Natural killer cell (primary cell): ENCODE measurements around the gene IBA57. TPM values are rescaled to one million over a fixed set of nuclear protein-coding genes. Genes with fewer than 3 reads are reported as not detected.

ENCODE experiments used
- ATAC-seq, 3 donors: fragments of 150-1000 bp in 2 of 3; fragments of 200-7000 bp in 1 of 3; cut with Tn5 transposase; 1 replicate in 1 of 3; 2 replicates in 2 of 3; pipeline ENCODE4 v1.10.0; 2021; ENCODE audit warnings: mild to moderate bottlenecking in 2 of 3, moderate library complexity in 2 of 3
- DNase-seq, 2 donors: peaks; one replicate each; pipeline versions ENCODE4 v3.0.0 to v3.0.0-alpha.2; 2013 to 2021; ENCODE audit warnings: mixed read lengths in 1 of 2
- H3K27ac ChIP-seq: one replicate; pipeline ENCODE4 v1.5.1; 2013; ENCODE audit warnings: mild to moderate bottlenecking, low read length
- H3K27me3 ChIP-seq: one replicate; pipeline ENCODE4 v1.6.1; 2013; ENCODE audit warnings: low read length; ENCODE audit not compliant: control insufficient read depth, insufficient read depth
- H3K36me3 ChIP-seq: one replicate; pipeline ENCODE4 v1.6.1; 2013; ENCODE audit warnings: low read length; ENCODE audit not compliant: control insufficient read depth, insufficient read depth
- H3K4me1 ChIP-seq: one replicate; pipeline ENCODE4 v1.6.1; 2013; ENCODE audit warnings: low read length; ENCODE audit not compliant: control insufficient read depth, insufficient read depth
- H3K4me3 ChIP-seq: one replicate; pipeline ENCODE4 v1.5.1; 2013; ENCODE audit warnings: low read length
- H3K9me3 ChIP-seq: one replicate; pipeline ENCODE4 v1.6.1; 2013; ENCODE audit warnings: low read length; ENCODE audit not compliant: control insufficient read depth, insufficient read depth
- H3K27ac Mint-ChIP-seq, 2 donors: one replicate each; pipeline ENCODE4 v1.8.0; 2022; ENCODE audit warnings: mild to moderate bottlenecking in 2 of 2, mixed read lengths in 2 of 2, moderate library complexity in 1 of 2
- H3K27me3 Mint-ChIP-seq, 2 donors: one replicate each; pipeline ENCODE4 v1.8.0; 2022; ENCODE audit warnings: low read depth in 2 of 2, mixed read lengths in 2 of 2
- H3K36me3 Mint-ChIP-seq: one replicate; pipeline ENCODE4 v1.8.0; 2022; ENCODE audit warnings: mixed read lengths
- H3K4me1 Mint-ChIP-seq, 2 donors: one replicate each; pipeline ENCODE4 v1.8.0; 2022; ENCODE audit warnings: mixed read lengths in 2 of 2
- H3K4me3 Mint-ChIP-seq: one replicate; pipeline ENCODE4 v1.8.0; 2022; ENCODE audit warnings: mild to moderate bottlenecking, moderate library complexity, mixed read lengths
- H3K9me3 Mint-ChIP-seq, 2 donors: one replicate each; pipeline ENCODE4 v1.8.0; 2022; ENCODE audit warnings: mixed read lengths in 2 of 2
- WGBS: methylation state at CpG from one replicate; pipeline ENCODE4 v1.1.7; 2013; ENCODE audit warnings: missing lambda C conversion rate; ENCODE audit not compliant: insufficient coverage; 5-methylcytosine and 5-hydroxymethylcytosine counted together
- intact Hi-C: fragments of 100-400 bp; cut with micrococcal nuclease; formaldehyde crosslinking; loops from one replicate; pipeline ENCODE4 v1.14.2; 2022
- total RNA-seq, 4 donors: library from RNA; stranded (reverse); fragments of 120-200 nt in 1 of 4; gene quantifications; one replicate each; pipeline versions ENCODE4 v1.2.3 to v1.2.4, GENCODE V29; 2013 to 2022
- TF ChIP-seq, protein P1 (sequence below): fragments of 200-600 bp; IDR thresholded peaks from one replicate; pipeline ENCODE4 v1.8.0; 2022; ENCODE audit warnings: antibody characterized with exemption

Gene IBA57
- total RNA-seq, 3 donors from 2014 or later (not counting 1 experiment from before 2014, with no cell fraction given), result 13.3 to 14.1 (median 13.8) TPM

DNA sequence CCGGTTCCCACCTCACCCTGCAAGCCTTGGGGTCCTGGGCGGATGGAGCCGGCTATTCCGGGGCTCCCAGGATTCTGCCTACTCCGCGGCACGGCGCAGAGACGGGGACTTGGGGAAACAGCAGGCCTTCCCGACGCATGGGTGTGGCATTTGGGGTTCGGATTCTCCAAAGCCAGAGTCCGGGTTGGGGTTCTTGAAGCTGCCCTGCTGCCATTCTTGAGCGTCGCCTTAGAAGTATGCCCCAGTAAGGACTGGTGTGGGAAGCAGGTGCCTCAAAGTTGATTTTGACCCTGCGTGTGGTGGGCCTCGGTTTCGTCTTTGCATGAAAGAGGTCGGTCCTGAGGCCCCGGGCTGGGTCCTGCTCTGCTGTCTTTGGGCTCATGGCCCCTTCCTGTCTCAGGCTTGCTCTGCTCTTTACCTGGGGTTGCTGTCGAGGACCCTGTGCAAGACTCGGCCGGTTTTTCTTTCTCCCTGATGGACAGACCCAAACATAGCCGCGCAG is 24.8 kb upstream of the IBA57 start:
- intact Hi-C loops, result loop anchor here (1.0 kb wide), 2 partner anchors 25 to 31 kb away; partner anchors contain the start of genes IBA57 and MRPL55
- Mint-ChIP-seq H3K36me3 (no peaks in the 10 kb centered on the region), H3K4me1 (peaks cover 22 to 54% of the 10 kb centered on the region in 2 donors), H3K9me3 (no peaks in the 10 kb centered on the region), H3K27ac (peak overlapping the region; percentile 95 to 96), H3K4me3 (peak overlapping the region; percentile 98), H3K27me3 (no peaks in the 10 kb centered on the region)
- H3K9me3 ChIP-seq, result no peaks in the 10 kb centered on the region
- peaks cover 8% of the 10 kb centered on the region for H3K36me3 ChIP-seq
- peaks cover 70% of the 10 kb centered on the region for H3K4me1 ChIP-seq
- H3K4me3 ChIP-seq, result peak overlapping the region; percentile 99
- peak overlapping the region; percentile 99 for H3K27ac ChIP-seq
- TF ChIP-seq, protein P1, sequence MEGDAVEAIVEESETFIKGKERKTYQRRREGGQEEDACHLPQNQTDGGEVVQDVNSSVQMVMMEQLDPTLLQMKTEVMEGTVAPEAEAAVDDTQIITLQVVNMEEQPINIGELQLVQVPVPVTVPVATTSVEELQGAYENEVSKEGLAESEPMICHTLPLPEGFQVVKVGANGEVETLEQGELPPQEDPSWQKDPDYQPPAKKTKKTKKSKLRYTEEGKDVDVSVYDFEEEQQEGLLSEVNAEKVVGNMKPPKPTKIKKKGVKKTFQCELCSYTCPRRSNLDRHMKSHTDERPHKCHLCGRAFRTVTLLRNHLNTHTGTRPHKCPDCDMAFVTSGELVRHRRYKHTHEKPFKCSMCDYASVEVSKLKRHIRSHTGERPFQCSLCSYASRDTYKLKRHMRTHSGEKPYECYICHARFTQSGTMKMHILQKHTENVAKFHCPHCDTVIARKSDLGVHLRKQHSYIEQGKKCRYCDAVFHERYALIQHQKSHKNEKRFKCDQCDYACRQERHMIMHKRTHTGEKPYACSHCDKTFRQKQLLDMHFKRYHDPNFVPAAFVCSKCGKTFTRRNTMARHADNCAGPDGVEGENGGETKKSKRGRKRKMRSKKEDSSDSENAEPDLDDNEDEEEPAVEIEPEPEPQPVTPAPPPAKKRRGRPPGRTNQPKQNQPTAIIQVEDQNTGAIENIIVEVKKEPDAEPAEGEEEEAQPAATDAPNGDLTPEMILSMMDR, result no peak
- ATAC-seq (no peak), DNase-seq (peak in 1 of 2 donors; percentile 47)
- WGBS, result 5% methylated on average over 25 of the region's 25 CpGs
- no peaks in the 10 kb centered on the region for H3K27me3 ChIP-seq

DNA sequence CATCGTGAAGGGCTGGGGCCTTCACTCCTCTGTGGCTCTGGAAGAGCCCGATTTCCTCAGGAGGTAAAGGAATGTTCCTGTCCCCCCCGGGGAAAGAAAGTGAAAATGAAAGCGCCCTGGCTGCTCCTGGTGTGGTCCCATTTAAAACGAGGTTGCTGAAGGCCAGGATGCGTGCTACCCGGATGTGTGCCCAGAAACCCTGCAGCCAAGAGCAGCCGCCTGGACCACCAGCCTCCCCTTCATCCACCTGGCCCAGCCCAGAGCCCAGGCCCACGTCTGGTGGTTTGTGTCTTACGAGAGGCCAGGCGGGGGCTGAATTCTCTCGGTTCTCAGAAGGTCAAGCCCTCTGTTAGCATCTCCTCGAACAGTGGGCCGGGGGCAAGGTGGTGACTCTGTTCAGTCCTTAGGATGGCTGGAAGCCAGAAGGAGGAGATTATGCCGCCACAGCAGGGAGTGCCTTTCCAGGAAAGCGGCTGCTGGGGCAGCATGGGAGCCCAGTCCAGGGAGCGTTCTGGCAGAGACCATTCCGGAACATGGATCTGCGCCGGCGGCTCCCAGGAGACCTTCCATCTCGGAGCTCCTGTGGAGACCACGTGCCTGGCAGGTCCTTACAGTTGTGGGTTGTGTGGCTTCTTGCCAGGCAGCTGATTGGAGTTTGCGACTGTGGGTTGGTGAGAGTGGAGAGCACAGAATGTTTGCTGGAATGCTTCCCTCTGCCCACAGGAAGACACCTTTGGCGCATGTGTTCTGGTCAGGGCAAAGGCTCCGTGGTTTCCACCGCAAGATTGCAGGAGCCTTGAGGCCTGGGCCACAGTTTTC is 24.2 kb upstream of the IBA57 start:
- WGBS, result 42% methylated on average over 27 of the region's 27 CpGs
- peaks cover 13% of the 10 kb centered on the region for H3K36me3 ChIP-seq
- TF ChIP-seq, protein P1, result no peak
- Mint-ChIP-seq H3K4me1 (peaks cover 22 to 56% of the 10 kb centered on the region in 2 donors), H3K4me3 (peak overlapping the region; percentile 98), H3K36me3 (no peaks in the 10 kb centered on the region), H3K27ac (peak overlapping the region; percentile 95 to 96), H3K27me3 (no peaks in the 10 kb centered on the region), H3K9me3 (no peaks in the 10 kb centered on the region)
- intact Hi-C loops, result no loop called here
- peak overlapping the region; percentile 99 for H3K27ac ChIP-seq
- DNase-seq (peak; percentile 16 to 67), ATAC-seq (no peak)
- H3K4me3 ChIP-seq, result peak overlapping the region; percentile 99
- H3K4me1 ChIP-seq, result peaks cover 67% of the 10 kb centered on the region
- H3K9me3 ChIP-seq, result no peaks in the 10 kb centered on the region
- no peaks in the 10 kb centered on the region for H3K27me3 ChIP-seq

DNA sequence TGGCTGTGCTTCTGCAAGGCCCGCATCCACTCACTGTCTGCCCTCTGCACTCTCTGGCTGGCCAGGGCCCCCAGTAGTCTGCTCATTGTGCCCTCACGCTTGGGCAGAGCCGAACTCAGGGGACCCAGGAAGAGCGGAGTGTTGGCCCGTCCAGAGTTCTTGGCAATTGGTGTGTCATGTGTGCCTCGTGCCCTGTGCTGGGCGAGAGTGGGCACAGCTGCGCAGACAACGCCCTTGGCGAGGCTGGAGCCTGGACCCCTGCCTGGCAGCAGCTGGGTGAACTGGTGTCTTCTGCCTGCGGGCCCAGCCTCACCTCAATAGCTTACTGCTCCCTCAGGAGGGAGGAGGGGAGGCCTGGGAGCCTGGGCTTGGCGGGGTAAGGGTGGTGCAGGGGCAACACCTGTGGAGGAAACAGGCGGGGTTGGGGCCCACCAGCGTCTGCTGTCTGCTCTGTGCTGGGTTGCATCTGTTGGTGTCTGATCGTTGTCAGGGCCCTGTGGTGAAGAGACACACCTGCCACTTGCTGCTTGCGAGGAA is 23.4 kb upstream of the IBA57 start:
- Histone ChIP-seq H3K27ac (peak overlapping the region; percentile 99), H3K36me3 (peaks cover 20% of the 10 kb centered on the region), H3K4me3 (peak overlapping the region; percentile 99), H3K9me3 (no peaks in the 10 kb centered on the region), H3K4me1 (peaks cover 66% of the 10 kb centered on the region), H3K27me3 (no peaks in the 10 kb centered on the region)
- intact Hi-C loops, result no loop called here
- TF ChIP-seq, protein P1, result no peak
- DNase-seq, result peak; percentile 16 to 43
- Mint-ChIP-seq H3K4me3 (peak overlapping the region; percentile 70), H3K27ac (peak overlapping the region; percentile 95 to 96), H3K36me3 (no peaks in the 10 kb centered on the region), H3K27me3 (no peaks in the 10 kb centered on the region), H3K9me3 (no peaks in the 10 kb centered on the region), H3K4me1 (peaks cover 22 to 53% of the 10 kb centered on the region in 2 donors)
- WGBS, result 63% methylated on average over 16 of the region's 16 CpGs
- no peak for ATAC-seq
